H1 (cell line): ENCODE measurements around the gene AGBL4. TPM values are rescaled to one million over a fixed set of nuclear protein-coding genes. Genes with fewer than 3 reads are reported as not detected.
"Not testable (repeated sequence)": the region's sequence is repeated elsewhere in the genome, so short reads cannot be mapped to it uniquely, and the experiment has no call there.

Experiments
- CTCF ChIA-PET: fragments of 300-600 bp; sonication (Branson Sonifier 250); formaldehyde crosslinking; loops from one replicate; lab custom pipeline; 2021; ENCODE audit not compliant: partially characterized antibody; lab: Charles Lee
- POLR2A ChIA-PET: fragments of 300-600 bp; sonication (Branson Sonifier 250); formaldehyde crosslinking; loops from one replicate; lab custom pipeline; 2021; ENCODE audit warnings: inconsistent platforms; ENCODE audit not compliant: partially characterized antibody; lab: Charles Lee
- DNase-seq, 2 experiments: peaks; one replicate each; pipeline versions ENCODE4 v3.0.0 to v3.0.0-alpha.2; 2010 to 2022; ENCODE audit warnings: low spot score in 2 of 2, low read depth in 1 of 2, mixed read lengths in 1 of 2
- FAIRE-seq: peaks from 2 replicates; lab custom pipeline; 2011; peaks lifted over from hg19 to GRCh38; lab: Jason Lieb, UNC
- H2AFZ ChIP-seq: 2 replicates; pipeline ENCODE4 v1.8.1; 2012; ENCODE audit warnings: low read length, inconsistent platforms
- H2AK5ac ChIP-seq: 2 replicates; pipeline ENCODE4 v1.6.1; 2013; ENCODE audit warnings: low read depth, low read length
- H2BK120ac ChIP-seq: replicated peaks from 2 replicates; pipeline ENCODE3; 2013; ENCODE audit warnings: low read depth, low read length, inconsistent platforms
- H2BK12ac ChIP-seq: 2 replicates; pipeline ENCODE4 v1.6.1; 2013; ENCODE audit warnings: low read depth, low read length
- H2BK15ac ChIP-seq: 2 replicates; pipeline ENCODE4 v1.6.1; 2013; ENCODE audit warnings: low read length
- H2BK20ac ChIP-seq: 2 replicates; pipeline ENCODE4 v1.6.1; 2013; ENCODE audit warnings: low read length
- H2BK5ac ChIP-seq: 2 replicates; pipeline ENCODE4 v1.6.1; 2013; ENCODE audit warnings: low read depth, low read length
- H3K14ac ChIP-seq: 2 replicates; pipeline ENCODE4 v1.6.1; 2013; ENCODE audit warnings: inconsistent platforms; ENCODE audit not compliant: insufficient read length
- H3K18ac ChIP-seq: 2 replicates; pipeline ENCODE4 v1.6.1; 2013; ENCODE audit warnings: low read length; ENCODE audit errors: extremely low read depth
- H3K23ac ChIP-seq: 2 replicates; pipeline ENCODE4 v1.6.1; 2013; ENCODE audit warnings: inconsistent platforms; ENCODE audit not compliant: insufficient read length
- H3K23me2 ChIP-seq: 2 replicates; pipeline ENCODE4 v1.6.1; 2013; ENCODE audit warnings: low read depth, low read length
- H3K27ac ChIP-seq: 2 replicates; pipeline ENCODE4 v1.6.1; 2011; ENCODE audit warnings: low read depth, low read length, inconsistent platforms
- H3K27me3 ChIP-seq, 4 experiments: replicated peaks in 1 of 4; 1 replicate in 1 of 4; 2 replicates in 3 of 4; pipeline versions ENCODE4 v1.6.1 to v1.8.1; 2011 to 2013; ENCODE audit warnings: low read length in 3 of 4, mild to moderate bottlenecking in 3 of 4, inconsistent platforms in 2 of 4, mixed read lengths in 2 of 4, moderate library complexity in 1 of 4; ENCODE audit not compliant: control insufficient read depth in 3 of 4, insufficient read depth in 3 of 4; ENCODE audit errors: extremely low read depth in 1 of 4
- H3K36me3 ChIP-seq, 4 experiments: 2 replicates each; pipeline versions ENCODE4 v1.6.1 to v1.8.1; 2011 to 2013; ENCODE audit warnings: mild to moderate bottlenecking in 4 of 4, low read length in 3 of 4, moderate library complexity in 2 of 4, control low read depth in 1 of 4, inconsistent platforms in 1 of 4; ENCODE audit not compliant: insufficient read depth in 4 of 4, control insufficient read depth in 2 of 4
- H3K4ac ChIP-seq: replicated peaks from 2 replicates; pipeline ENCODE3; 2013; ENCODE audit warnings: low read length, low read depth, mixed read lengths, inconsistent platforms; ENCODE audit not compliant: insufficient read length
- H3K4me1 ChIP-seq, 4 experiments: replicated peaks in 1 of 4; 1 replicate in 1 of 4; 2 replicates in 3 of 4; pipeline versions ENCODE4 v1.6.1 to v1.8.1; 2011 to 2013; ENCODE audit warnings: low read length in 3 of 4, inconsistent platforms in 2 of 4, mixed read lengths in 1 of 4; ENCODE audit not compliant: insufficient read depth in 4 of 4, control insufficient read depth in 3 of 4
- H3K4me2 ChIP-seq, 2 experiments: 2 replicates each; pipeline versions ENCODE4 v1.6.1 to v1.8.1; 2011 to 2013; ENCODE audit warnings: low read depth in 2 of 2, low read length in 2 of 2, control low read depth in 1 of 2, inconsistent platforms in 1 of 2, mild to moderate bottlenecking in 1 of 2; ENCODE audit not compliant: insufficient read depth in 1 of 2
- H3K4me3 ChIP-seq, 4 experiments: fragments of 200-600, 300-600 bp in 1 of 4; sonication (generic), shearing (Covaris generic), sonication (Bioruptor Twin) in 1 of 4; 2 replicates each; pipeline versions ENCODE4 v1.5.1 to v1.8.1; 2011 to 2016; ENCODE audit warnings: low read length in 4 of 4, low read depth in 3 of 4, control low read depth in 2 of 4, inconsistent platforms in 2 of 4, mild to moderate bottlenecking in 2 of 4, mixed read lengths in 1 of 4, moderate library complexity in 1 of 4; ENCODE audit not compliant: insufficient read depth in 2 of 4; ENCODE audit errors: extremely low read depth in 1 of 4
- H3K56ac ChIP-seq: replicated peaks from 2 replicates; pipeline ENCODE3; 2013; ENCODE audit warnings: low read depth, mild to moderate bottlenecking, mixed read lengths, low read length, inconsistent platforms; ENCODE audit not compliant: insufficient read length
- H3K79me1 ChIP-seq: 2 replicates; pipeline ENCODE4 v1.6.1; 2013; ENCODE audit warnings: low read depth, low read length, control low read depth
- H3K79me2 ChIP-seq, 2 experiments: 2 replicates each; pipeline versions ENCODE4 v1.6.1 to v1.8.1; 2012 to 2013; ENCODE audit warnings: low read length in 2 of 2, mild to moderate bottlenecking in 2 of 2, inconsistent platforms in 1 of 2; ENCODE audit not compliant: insufficient read depth in 2 of 2, control insufficient read depth in 1 of 2
- H3K9ac ChIP-seq, 4 experiments: replicated peaks in 1 of 4; 1 replicate in 1 of 4; 2 replicates in 3 of 4; pipeline versions ENCODE4 v1.6.1 to v1.8.1; 2011 to 2013; ENCODE audit warnings: low read depth in 3 of 4, low read length in 3 of 4, control low read depth in 2 of 4, mild to moderate bottlenecking in 2 of 4, moderate library complexity in 2 of 4, inconsistent platforms in 1 of 4; ENCODE audit errors: extremely low read depth in 1 of 4
- H3K9me3 ChIP-seq, 2 experiments: 2 replicates each; pipeline versions ENCODE4 v1.6.1 to v1.8.1; 2012 to 2013; ENCODE audit warnings: mild to moderate bottlenecking in 2 of 2, moderate library complexity in 2 of 2, control low read depth in 1 of 2, inconsistent platforms in 1 of 2, low read depth in 1 of 2, low read length in 1 of 2, mixed read lengths in 1 of 2; ENCODE audit not compliant: insufficient read depth in 2 of 2
- H4K20me1 ChIP-seq, 2 experiments: replicated peaks in 1 of 2; 2 replicates each; pipeline versions ENCODE3 to v1.8.1; 2011 to 2013; ENCODE audit warnings: inconsistent platforms in 2 of 2, low read length in 2 of 2, mild to moderate bottlenecking in 1 of 2; ENCODE audit not compliant: insufficient read depth in 2 of 2, control insufficient read depth in 1 of 2
- H4K5ac ChIP-seq: 2 replicates; pipeline ENCODE4 v1.6.1; 2013; ENCODE audit warnings: low read length, low read depth, mixed read lengths, inconsistent platforms; ENCODE audit not compliant: insufficient read length
- H4K8ac ChIP-seq: 2 replicates; pipeline ENCODE4 v1.8.0; 2013; ENCODE audit warnings: mild to moderate bottlenecking, moderate library complexity, low read length, inconsistent platforms; ENCODE audit not compliant: insufficient read depth; ENCODE audit errors: extremely low read depth
- H4K91ac ChIP-seq: replicated peaks from 2 replicates; pipeline ENCODE3; 2013; ENCODE audit warnings: low read length, mixed read lengths, inconsistent platforms; ENCODE audit not compliant: insufficient read length
- WGBS, 2 experiments: shearing (Covaris generic) in 1 of 2; methylation state at CpG; one replicate each; pipeline versions ENCODE4 v1.1.6 to v1.1.7; 2013 to 2015; ENCODE audit warnings: low lambda C conversion rate in 2 of 2, mixed read lengths in 2 of 2, inconsistent platforms in 1 of 2, low coverage in 1 of 2, missing lambda C conversion rate in 1 of 2; ENCODE audit not compliant: insufficient replicate concordance in 2 of 2, insufficient coverage in 1 of 2, insufficient read length in 1 of 2; ENCODE audit errors: extremely low coverage in 1 of 2, missing lambda C conversion rate in 1 of 2; 5-methylcytosine and 5-hydroxymethylcytosine counted together
- polyA plus RNA-seq, 7 experiments: library from polyadenylated mRNA; depleted of rRNA in 3 of 7; stranded (reverse) in 5 of 7; unstranded in 2 of 7; fragments of >200 nt in 5 of 7; fragments of 200-250 nt in 2 of 7; gene quantifications; 1 replicate in 5 of 7; 2 replicates in 1 of 7; 4 replicates in 1 of 7; pipeline versions ENCODE4 v1.2.1 to v1.2.3, GENCODE V29; 2011 to 2013; ENCODE audit warnings: missing spikeins in 2 of 7, mixed read lengths in 2 of 7
- total RNA-seq: library from RNA; stranded (reverse); fragmentation: NEBNext Ultra II Directional; extraction: Animal tissue kit (Norgen Biotek cat#: 25700); gene quantifications from 2 replicates; pipeline ENCODE4 v1.2.1, GENCODE V29; 2021

The AGBL4 gene
- total and polyA plus RNA-seq, 2 of the 8 experiments (the other 6 are each of a cell fraction or from before 2014, with no cell fraction given), result 0.41 to 0.45 TPM

GRCh38 chr1:48519896-48520295, 1503.9 kb downstream of the AGBL4 start:
- CTCF ChIA-PET, result not testable (repeated sequence)

More at GRCh38 chr1:48519896-48520295, 1503.9 kb downstream of the AGBL4 start:
- H3K23ac ChIP-seq, H2AFZ ChIP-seq, FAIRE-seq, H3K4me2 ChIP-seq, POLR2A ChIA-PET, H3K14ac ChIP-seq, H3K27ac ChIP-seq, H3K9me3 ChIP-seq, H3K56ac ChIP-seq, H2BK12ac ChIP-seq, H3K79me2 ChIP-seq, H2BK5ac ChIP-seq, H2BK15ac ChIP-seq, H4K5ac ChIP-seq, H3K4me3 ChIP-seq, H3K36me3 ChIP-seq, H3K4me1 ChIP-seq, H2BK20ac ChIP-seq, H3K23me2 ChIP-seq, H3K9ac ChIP-seq, H3K27me3 ChIP-seq, DNase-seq, H3K18ac ChIP-seq, H4K91ac ChIP-seq, H3K4ac ChIP-seq, H2AK5ac ChIP-seq, H4K8ac ChIP-seq, H4K20me1 ChIP-seq, H3K79me1 ChIP-seq, H2BK120ac ChIP-seq: not testable (repeated sequence)
- 89% methylated on average over 6 of the region's 6 CpGs; no CpG with 5 or more reads in 1 of the 2 experiments for WGBS, 2 experiments
